G401.6 (cell line): ENCODE data around the gene HIPK3.
"Not testable (repeated sequence)": the region's sequence is repeated elsewhere in the genome, so short reads cannot be mapped to it uniquely, and the experiment has no call there.

Experiments
- FAIRE-seq: peaks from 2 replicates; lab custom pipeline; 2012; peaks lifted over from hg19 to GRCh38; lab: Jason Lieb, UNC

Gene HIPK3

DNA sequence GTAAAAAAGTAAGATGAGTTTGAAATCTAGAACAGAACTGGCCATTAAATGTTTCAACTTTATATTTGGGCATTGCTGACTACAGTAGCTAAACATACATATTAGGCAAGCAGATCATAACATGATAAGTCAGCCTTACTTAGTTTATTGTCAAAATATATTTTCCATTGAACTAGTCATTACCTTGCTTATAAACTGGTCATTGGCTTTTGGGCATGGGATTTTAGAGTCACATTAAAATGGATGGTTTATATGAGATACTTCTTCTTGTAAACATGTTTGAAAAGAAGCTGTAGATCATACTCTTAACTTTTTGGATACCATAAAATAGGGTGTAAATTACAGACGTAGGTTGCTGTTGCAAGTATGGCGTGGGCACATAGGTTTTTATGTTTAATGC is 2.7 kb downstream of the HIPK3 start:
- FAIRE-seq, result no peak

- FAIRE-seq, result not testable (repeated sequence)
Observed at GRCh38 chr11:33261350-33261749, 4.2 kb downstream of the HIPK3 start.

GRCh38 chr11:33262011-33262645 is 4.9 kb downstream of the HIPK3 start:
- FAIRE-seq, result no peak

DNA sequence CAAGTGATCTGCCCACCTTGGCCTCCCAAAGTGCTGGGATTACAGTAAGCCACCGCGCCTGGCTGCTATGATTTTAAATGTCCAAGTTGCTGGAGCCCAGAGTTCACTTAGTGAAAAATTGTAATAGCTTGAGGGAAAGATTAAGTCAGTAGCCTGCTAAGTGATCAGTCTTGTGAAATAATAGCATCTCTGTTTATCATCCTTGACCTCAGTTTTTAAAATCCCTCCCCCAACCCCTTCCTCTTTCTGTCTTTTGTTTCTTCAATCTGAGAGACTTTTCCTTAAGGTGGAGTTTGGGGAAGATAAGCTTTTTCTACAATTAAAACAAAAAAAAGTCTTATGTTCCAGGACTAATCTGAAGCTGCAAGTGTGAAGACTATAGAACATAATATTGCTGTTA is 6.4 kb downstream of the HIPK3 start:
- no peak for FAIRE-seq

DNA sequence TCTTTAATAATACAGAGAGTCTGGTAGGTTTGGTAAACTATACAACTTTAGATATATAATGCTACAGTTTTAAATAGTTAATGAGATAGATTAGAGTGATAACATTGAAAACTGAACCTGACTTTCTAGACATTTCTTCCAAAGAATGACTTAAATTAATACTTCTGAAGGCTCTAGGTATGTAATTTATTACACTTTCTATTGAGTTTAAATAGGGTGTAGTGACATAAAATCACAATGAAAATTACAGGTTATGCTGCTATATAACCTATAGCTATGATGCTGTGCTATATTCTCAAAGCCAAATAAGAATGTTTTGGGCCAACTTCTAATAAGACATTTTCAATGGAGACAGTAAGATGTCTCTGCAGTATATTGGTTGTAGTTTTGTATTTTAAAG is 7.7 kb downstream of the HIPK3 start:
- FAIRE-seq, result no peak

DNA sequence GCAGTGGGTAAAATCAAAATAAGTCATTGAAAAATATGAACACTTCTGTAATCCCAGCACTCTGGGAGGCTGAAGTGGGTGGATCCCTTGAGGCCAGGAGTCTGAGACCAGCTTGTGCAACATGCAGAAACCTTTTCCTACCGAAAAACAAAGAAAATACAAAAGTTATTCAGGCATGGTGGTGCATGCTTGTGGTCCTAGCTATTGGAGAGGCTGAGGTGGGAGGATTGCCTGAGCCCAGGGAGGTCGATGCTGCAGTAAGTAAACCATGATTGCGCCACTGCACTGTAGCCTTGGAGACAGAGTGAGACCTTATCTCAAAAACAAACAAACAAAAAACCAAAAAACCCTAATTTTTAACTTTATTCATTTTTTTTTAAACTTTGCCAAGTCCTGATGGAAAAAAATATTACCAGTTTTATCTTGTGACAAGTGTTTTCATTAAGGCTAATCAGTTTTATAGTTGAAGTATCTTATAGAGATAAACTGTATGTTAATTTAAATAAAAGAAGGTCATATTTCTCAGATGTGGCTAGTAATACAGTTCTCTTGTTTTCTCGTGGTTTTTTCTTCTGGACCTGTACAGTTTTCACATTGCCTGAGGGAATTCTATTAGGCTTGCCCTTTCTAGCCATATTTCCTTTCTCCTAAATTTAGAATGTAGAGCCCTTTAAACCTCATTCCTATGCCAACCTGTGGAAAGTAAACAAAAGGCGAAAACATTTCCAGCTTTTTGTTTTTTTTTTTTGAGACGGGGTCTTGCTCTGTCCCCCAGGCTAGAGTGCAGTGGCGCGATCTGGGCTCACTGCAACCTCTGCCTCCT is 9.4 kb downstream of the HIPK3 start:
- FAIRE-seq, result no peak

- no peak for FAIRE-seq
Observed at GRCh38 chr11:33268945-33269540, 11.9 kb downstream of the HIPK3 start.

GRCh38 chr11:33269822-33270221 is 12.6 kb downstream of the HIPK3 start:
- no peak for FAIRE-seq

DNA sequence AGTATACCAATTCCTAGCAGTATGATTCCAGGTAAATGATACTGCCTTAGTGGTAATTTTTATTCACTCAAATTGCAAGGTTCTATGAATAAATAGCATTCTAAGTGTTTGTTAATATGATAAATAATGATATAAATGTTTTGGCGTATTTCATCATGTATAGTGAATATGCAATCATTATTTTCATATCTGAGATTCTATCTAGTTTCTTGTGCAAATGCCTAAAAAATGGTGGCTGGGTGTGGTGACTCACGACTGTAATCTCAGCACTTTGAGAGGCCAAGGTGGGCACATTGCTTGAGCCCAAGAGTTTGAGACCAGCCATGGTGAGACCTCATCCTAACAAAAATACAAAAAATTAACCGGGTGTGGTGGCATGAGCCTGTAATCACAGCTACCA is 13.9 kb downstream of the HIPK3 start:
- FAIRE-seq, result no peak

DNA sequence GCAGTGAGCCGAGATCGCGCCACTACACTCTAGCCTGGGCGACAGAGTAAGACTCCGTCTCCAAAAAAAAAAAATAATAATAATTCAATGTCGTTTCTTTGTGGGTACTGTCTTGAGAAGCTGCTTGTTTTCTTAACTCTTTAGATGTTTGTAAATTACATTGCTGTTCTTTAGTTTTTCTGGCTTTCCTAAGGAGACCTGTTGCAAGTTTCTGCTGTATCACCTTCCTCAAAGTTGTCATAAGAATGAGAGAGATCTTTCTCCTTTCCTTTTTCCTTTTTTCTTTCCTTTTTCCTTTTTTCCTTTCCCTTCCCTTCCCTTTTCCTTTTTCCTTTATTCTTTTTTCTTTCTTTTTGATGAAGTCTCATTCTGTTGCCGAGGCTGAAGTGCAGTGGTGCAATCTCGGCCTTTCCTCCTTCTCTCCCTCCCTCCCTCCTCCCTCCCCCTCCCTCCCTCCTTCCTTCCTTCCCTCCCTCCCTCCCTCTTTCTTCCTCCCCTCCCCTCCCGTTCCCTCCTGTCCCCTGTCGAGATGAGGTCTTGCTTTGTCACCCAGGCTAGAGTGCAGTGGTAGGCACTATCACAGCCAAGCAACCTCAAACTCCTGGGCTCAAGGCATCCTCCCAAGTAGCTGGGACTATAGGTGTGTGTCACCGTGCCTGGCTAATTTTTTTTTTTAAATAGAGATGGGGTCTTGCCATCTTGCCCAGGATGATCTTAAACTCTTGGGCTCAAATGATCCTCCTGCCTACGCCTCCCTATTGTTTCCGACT is 15.3 kb downstream of the HIPK3 start:
- no peak for FAIRE-seq

DNA sequence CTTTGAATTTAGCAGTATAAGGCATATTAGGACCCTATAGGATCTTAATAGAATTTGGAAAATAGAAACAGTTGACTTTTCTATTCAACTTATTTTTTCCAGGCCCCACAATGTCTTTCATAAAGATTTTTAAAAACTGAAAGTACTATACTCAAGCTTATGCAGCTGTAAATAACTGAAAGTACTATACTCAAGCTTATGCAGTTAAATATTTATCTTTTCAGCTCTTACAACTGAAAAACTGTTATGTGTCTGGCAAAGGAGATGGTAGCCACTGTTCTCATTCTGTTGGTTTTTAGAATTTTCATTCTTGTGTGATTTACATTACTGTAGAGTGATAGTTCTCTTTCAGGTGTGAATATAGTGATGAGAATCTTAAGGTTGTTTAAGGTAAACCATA is 16.5 kb downstream of the HIPK3 start:
- FAIRE-seq, result no peak

DNA sequence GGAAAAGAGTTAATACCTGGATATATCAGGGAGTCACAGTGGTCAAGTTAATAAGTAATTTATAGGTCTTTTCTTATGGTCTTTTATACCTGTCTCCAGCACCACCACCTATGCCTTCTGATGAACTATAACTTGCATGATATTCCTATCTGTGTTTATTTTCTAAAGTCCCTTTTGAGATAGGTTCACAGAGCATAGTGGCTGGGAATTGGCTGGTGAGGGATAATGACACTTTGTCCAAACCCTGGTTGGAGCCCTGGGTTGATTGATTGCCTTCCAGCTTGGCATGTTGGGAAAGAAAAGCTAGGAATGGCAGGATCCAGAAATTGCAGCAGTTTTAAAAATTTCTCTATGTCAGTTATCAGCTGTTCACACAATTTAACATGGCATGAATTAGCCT is 23.2 kb downstream of the HIPK3 start:
- FAIRE-seq, result no peak

DNA sequence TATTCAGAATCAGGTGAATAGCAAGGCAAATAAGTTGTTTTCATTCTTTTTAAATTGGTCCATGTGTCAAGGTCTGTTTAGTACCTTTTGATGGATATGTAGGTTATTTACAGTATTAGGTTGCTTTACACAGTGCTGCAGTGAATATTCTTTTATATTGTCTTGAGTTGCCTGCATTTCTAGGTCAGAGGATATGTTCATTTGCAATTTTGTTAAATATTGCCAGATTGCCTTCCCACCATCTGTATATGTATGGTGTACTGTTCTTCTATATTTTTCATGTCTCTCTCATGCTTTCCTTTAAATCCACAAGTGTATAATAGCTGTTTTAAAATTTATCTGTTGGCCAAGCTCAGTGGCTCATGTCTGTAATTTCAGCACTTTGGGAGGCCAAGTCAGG is 24.6 kb downstream of the HIPK3 start:
- no peak for FAIRE-seq

DNA sequence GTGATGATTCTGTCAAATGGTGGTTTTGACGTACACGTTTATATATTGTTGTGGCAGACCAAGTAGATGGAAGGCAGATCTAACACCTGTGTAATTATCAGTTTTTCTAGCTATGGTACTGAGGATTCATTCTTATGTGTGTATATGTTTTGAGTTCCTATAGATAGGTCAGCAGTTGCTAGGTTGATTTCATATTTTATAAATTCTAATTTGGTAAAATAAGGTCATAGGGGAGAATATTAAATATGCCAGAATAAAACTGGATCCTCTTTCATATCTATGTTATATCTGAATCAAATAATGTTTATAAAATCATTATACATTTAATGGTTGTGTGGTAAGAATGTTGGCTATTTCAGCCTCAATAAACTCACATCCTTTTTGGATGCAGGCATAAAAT is 27.6 kb downstream of the HIPK3 start:
- no peak for FAIRE-seq

DNA sequence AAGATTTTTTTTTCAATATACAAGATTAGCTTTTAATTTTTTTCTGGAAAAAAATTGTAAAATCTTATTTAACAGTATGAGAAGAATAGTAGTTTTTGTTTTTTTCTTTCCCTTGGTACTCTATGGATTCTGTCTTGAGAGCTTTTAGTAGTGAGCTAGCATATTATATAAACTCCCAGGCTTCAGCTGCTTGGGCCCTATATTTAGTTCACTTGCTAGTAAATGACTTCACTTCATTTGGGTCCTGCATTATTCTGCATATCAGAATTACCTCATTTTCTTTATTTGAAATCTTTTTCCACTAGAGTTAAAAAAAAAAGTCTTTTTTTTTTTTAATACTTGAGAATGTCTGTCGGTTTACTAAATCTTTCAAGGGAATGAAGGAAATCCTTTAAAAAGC is 33.1 kb downstream of the HIPK3 start:
- peak; percentile 40 for FAIRE-seq

GRCh38 chr11:33291004-33291777 is 34.0 kb downstream of the HIPK3 start:
- no peak for FAIRE-seq

DNA sequence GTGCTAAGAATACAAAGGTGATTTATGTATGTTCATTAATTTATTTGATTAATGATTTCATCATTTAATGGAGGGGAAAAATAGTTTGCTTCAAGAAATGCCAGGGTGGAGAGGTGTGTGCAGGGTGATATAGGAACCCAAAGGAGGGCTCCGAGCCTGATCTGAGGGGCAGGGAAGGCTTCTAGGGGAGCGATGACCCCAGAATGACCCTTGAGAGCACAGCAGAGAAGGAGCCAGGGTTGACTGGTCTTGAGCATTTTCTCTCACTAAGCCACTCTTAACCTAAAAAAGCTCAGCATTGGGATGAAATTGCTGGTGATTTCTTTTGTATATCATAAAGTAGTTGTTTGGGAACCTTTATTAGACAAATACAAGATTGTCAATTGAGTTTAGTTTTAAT is 35.1 kb downstream of the HIPK3 start:
- no peak for FAIRE-seq

DNA sequence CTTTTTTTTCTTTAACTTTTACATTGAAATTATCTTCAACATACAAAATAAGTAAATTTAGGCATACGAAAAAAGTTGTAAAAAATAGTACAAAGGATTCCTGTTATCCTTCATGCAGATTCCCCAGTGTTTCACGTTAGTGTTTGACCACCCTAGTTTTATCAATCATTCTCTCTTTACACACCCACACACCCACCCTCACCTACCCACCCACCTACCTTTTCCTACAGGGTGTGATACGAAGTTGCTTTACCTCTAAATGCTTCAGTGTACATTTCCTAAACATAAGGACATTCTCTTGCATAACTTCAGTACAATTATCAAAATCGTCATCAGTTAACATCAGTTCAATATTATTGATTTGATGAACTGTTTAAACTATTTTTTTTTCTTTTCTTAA is 37.0 kb downstream of the HIPK3 start:
- FAIRE-seq, result no peak

DNA sequence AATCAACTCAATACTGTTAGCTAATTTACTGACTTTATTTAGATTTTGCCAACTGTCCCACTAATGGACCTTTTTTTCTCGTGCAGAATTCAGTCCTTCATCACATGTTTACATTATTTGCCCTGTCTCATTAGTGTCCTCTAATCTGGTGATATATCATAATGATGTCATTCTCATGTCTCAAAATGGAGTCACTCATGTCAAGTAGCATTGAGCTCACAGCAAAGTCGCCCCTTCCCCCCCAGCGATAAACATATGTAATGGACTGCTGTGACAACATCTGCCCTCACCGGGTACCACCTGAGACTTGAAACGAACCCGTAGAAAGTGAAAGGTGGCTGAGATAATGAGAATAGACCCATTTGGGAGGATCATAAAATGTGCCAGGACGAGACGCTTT is 37.6 kb downstream of the HIPK3 start:
- FAIRE-seq, result no peak

- no peak for FAIRE-seq
Observed at GRCh38 chr11:33296695-33297094, 39.5 kb downstream of the HIPK3 start.

DNA sequence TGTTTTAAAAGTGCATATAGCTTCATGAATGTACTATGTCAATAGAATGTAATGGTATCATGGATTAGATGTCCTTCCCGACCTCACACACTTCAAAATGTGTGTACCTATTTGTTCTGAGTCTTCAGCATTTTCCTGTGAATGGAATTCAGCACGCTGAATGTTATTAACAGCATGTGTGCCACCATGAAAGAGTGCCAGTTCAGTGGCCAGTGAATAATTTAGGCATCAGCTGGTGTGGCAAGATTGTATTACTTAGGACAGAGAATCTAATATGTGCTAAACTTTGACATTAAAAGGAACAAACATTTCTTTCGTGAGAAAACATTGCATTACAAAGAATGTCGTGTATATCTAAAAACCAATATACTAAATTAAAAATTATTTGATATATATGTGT is 46.4 kb downstream of the HIPK3 start:
- no peak for FAIRE-seq

DNA sequence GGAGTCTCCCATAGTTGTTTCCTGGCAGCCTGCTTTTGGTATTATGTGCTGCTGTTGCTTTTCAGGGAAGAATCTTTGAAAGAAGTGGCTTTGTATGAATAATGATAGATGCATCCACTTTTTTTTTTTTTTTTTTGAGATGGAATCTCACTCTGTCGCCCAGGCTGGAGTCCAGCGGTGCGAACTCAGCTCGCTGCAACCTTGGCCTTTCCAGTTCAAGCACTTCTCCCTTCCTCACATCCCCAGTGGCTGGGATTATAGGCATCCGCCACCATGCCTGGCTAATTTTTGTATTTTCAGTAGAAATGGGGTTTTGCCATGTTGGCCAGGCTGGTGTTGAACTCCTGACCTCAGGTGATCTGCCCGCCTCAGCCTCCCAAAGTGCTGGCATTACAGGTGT is 49.6 kb downstream of the HIPK3 start:
- FAIRE-seq, result not testable (repeated sequence)
